Neural progenitor cell (in vitro differentiated cells): Measurements from ENCODE around the gene TBL1Y. TPM values are rescaled to one million over a fixed set of nuclear protein-coding genes. Genes with fewer than 3 reads are reported as not detected.

Experiments
- DNase-seq: peaks from one replicate; pipeline ENCODE4 v3.0.0-alpha.2; 2016; ENCODE audit warnings: low spot score
- H2AFZ ChIP-seq: fragments of 200-600 bp; sonication (generic); replicated peaks from 2 replicates; pipeline ENCODE4 v1.6.1; 2016; ENCODE audit warnings: antibody characterized with exemption
- H3F3A ChIP-seq: fragments of 200-600 bp; sonication (generic); 2 replicates; pipeline ENCODE4 v1.6.1; 2016; ENCODE audit warnings: antibody characterized with exemption, low read depth
- H3K27ac ChIP-seq: fragments of 200-600 bp; sonication (generic); 2 replicates; pipeline ENCODE4 v1.5.1; 2016; ENCODE audit warnings: mild to moderate bottlenecking
- H3K27me3 ChIP-seq: fragments of 200-600 bp; sonication (generic); 2 replicates; pipeline ENCODE4 v1.6.1; 2016; ENCODE audit warnings: mild to moderate bottlenecking, moderate library complexity
- H3K36me3 ChIP-seq: fragments of 200-600 bp; sonication (generic); 2 replicates; pipeline ENCODE4 v1.5.1; 2016
- H3K4me1 ChIP-seq: fragments of 200-600 bp; sonication (generic); 2 replicates; pipeline ENCODE4 v1.6.1; 2016; ENCODE audit warnings: mixed run types
- H3K4me2 ChIP-seq: fragments of 200-600 bp; sonication (generic); 2 replicates; pipeline ENCODE4 v1.6.1; 2016
- H3K4me3 ChIP-seq: fragments of 200-600 bp; sonication (generic); 2 replicates; pipeline ENCODE4 v1.5.1; 2016
- H3K79me2 ChIP-seq: fragments of 200-600 bp; sonication (generic); 2 replicates; pipeline ENCODE4 v1.6.1; 2016; ENCODE audit warnings: low read depth
- H3K9ac ChIP-seq: fragments of 200-600 bp; sonication (generic); 2 replicates; pipeline ENCODE4 v1.6.1; 2016
- H3K9me3 ChIP-seq: fragments of 200-600 bp; sonication (generic); 2 replicates; pipeline ENCODE4 v1.5.1; 2016; ENCODE audit warnings: low read depth
- H4K20me1 ChIP-seq: fragments of 200-600 bp; sonication (generic); 2 replicates; pipeline ENCODE4 v1.6.1; 2016; ENCODE audit warnings: low read depth
- H3K27ac Mint-ChIP-seq: 3 replicates; pipeline ENCODE4 v1.8.0; 2021; ENCODE audit warnings: mixed read lengths
- H3K27me3 Mint-ChIP-seq: 2 replicates; pipeline ENCODE4 v1.8.0; 2022; ENCODE audit warnings: low read depth, mild to moderate bottlenecking, inconsistent platforms, moderate library complexity, mixed read lengths; ENCODE audit not compliant: insufficient read depth
- H3K36me3 Mint-ChIP-seq: 3 replicates; pipeline ENCODE4 v1.8.0; 2021; ENCODE audit warnings: mixed read lengths
- H3K4me1 Mint-ChIP-seq: 3 replicates; pipeline ENCODE4 v1.8.0; 2021; ENCODE audit warnings: mixed read lengths
- H3K4me3 Mint-ChIP-seq: 3 replicates; pipeline ENCODE4 v1.8.0; 2021; ENCODE audit warnings: mild to moderate bottlenecking, moderate library complexity, mixed read lengths
- H3K9me3 Mint-ChIP-seq: 3 replicates; pipeline ENCODE4 v1.8.0; 2020; ENCODE audit warnings: mixed read lengths
- CTCF ChIP-seq: fragments of 200-600 bp; sonication (generic); IDR thresholded peaks from 2 replicates; pipeline ENCODE4 v1.5.1; 2017; ENCODE audit warnings: antibody characterized with exemption, mild to moderate bottlenecking
- EZH2 ChIP-seq: fragments of 200-600 bp; sonication (generic); IDR thresholded peaks from 2 replicates; pipeline ENCODE4 v1.6.1; 2017; ENCODE audit warnings: antibody characterized with exemption, mild to moderate bottlenecking, moderate library complexity
- EZH2phosphoT487 ChIP-seq: fragments of 200-600 bp; sonication (generic); IDR thresholded peaks from 2 replicates; pipeline ENCODE4 v1.6.1; 2017; ENCODE audit warnings: antibody characterized with exemption
- total RNA-seq: library from RNA; depleted of rRNA; stranded (reverse); fragments of >200 nt; gene quantifications from 2 replicates; pipeline ENCODE4 v1.2.3, GENCODE V29; 2015; ENCODE audit warnings: low replicate concordance

The TBL1Y gene
- total RNA-seq, 1 donor from 2014 or later: not detected

GRCh38 chrY:6992041-6992440 is 81.5 kb downstream of the TBL1Y start:
- no peak for DNase-seq
- no peaks in the 10 kb centered on the region for H3K4me1 ChIP-seq
- H3K9me3 Mint-ChIP-seq: no peaks in the 10 kb centered on the region
- H3K4me3 ChIP-seq: no peak overlapping the region
- no peaks in the 10 kb centered on the region for H3F3A ChIP-seq
- no peak overlapping the region for H3K27ac Mint-ChIP-seq
- no peaks in the 10 kb centered on the region for H3K36me3 ChIP-seq
- H3K4me3 Mint-ChIP-seq: no peak overlapping the region
- H4K20me1 ChIP-seq: no peaks in the 10 kb centered on the region
- H3K27me3 Mint-ChIP-seq: no peaks in the 10 kb centered on the region
- no peaks in the 10 kb centered on the region for H3K36me3 Mint-ChIP-seq
- no peaks in the 10 kb centered on the region for H3K4me1 Mint-ChIP-seq
- no peak overlapping the region for H3K4me2 ChIP-seq
- H3K27ac ChIP-seq: no peak overlapping the region
- no peak overlapping the region for H2AFZ ChIP-seq
- H3K27me3 ChIP-seq: no peaks in the 10 kb centered on the region
- H3K9ac ChIP-seq: no peak overlapping the region
- H3K79me2 ChIP-seq: no peaks in the 10 kb centered on the region
- TF ChIP-seq CTCF (no peak), EZH2phosphoT487 (no peak), EZH2 (no peak)
- H3K9me3 ChIP-seq: no peaks in the 10 kb centered on the region

- no peaks in the 10 kb centered on the region for H3K36me3 ChIP-seq
- no peaks in the 10 kb centered on the region for H4K20me1 ChIP-seq
- H3K4me3 Mint-ChIP-seq: no peak overlapping the region
Measured at GRCh38 chrY:6995987-6996386, 85.5 kb downstream of the TBL1Y start.

GRCh38 chrY:6997503-6998066 is 87.1 kb downstream of the TBL1Y start:
- H3K9me3 ChIP-seq: no peaks in the 10 kb centered on the region
- Mint-ChIP-seq H3K27ac (no peak overlapping the region), H3K4me1 (no peaks in the 10 kb centered on the region), H3K9me3 (no peaks in the 10 kb centered on the region), H3K4me3 (no peak overlapping the region), H3K27me3 (no peaks in the 10 kb centered on the region), H3K36me3 (no peaks in the 10 kb centered on the region)
- H3K27ac ChIP-seq: no peak overlapping the region
- no peaks in the 10 kb centered on the region for H3K36me3 ChIP-seq
- TF ChIP-seq CTCF: no peak
- H3K4me3 ChIP-seq: no peak overlapping the region
- H4K20me1 ChIP-seq: no peaks in the 10 kb centered on the region
- H3K9ac ChIP-seq: no peak overlapping the region
- no peak overlapping the region for H2AFZ ChIP-seq
- H3K27me3 ChIP-seq: no peaks in the 10 kb centered on the region
- no peaks in the 10 kb centered on the region for H3F3A ChIP-seq
- no peak for DNase-seq
- H3K4me2 ChIP-seq: no peak overlapping the region
- H3K4me1 ChIP-seq: no peaks in the 10 kb centered on the region
- H3K79me2 ChIP-seq: no peaks in the 10 kb centered on the region

More at GRCh38 chrY:6995987-6996386, 85.5 kb downstream of the TBL1Y start:
- H3F3A ChIP-seq: no peaks in the 10 kb centered on the region
- no peak overlapping the region for H3K27ac Mint-ChIP-seq
- H3K4me3 ChIP-seq: no peak overlapping the region
- no peaks in the 10 kb centered on the region for H3K36me3 Mint-ChIP-seq
- no peaks in the 10 kb centered on the region for H3K79me2 ChIP-seq
- no peaks in the 10 kb centered on the region for H3K27me3 ChIP-seq
- no peak for DNase-seq
- no peak overlapping the region for H3K4me2 ChIP-seq
- no peak overlapping the region for H3K9ac ChIP-seq
- H3K9me3 Mint-ChIP-seq: no peaks in the 10 kb centered on the region
- no peaks in the 10 kb centered on the region for H3K4me1 Mint-ChIP-seq
- no peaks in the 10 kb centered on the region for H3K9me3 ChIP-seq
- no peak overlapping the region for H3K27ac ChIP-seq
- H3K4me1 ChIP-seq: no peaks in the 10 kb centered on the region
- H2AFZ ChIP-seq: no peak overlapping the region
- no peaks in the 10 kb centered on the region for H3K27me3 Mint-ChIP-seq
- TF ChIP-seq EZH2phosphoT487 (no peak), EZH2 (no peak), CTCF (no peak)
